Superior temporal gyrus (tissue), 1 donor: Measurements from ENCODE around the gene SLC7A11.

Source experiments
- DNase-seq: peaks from one replicate; pipeline ENCODE4 v3.0.0-alpha.2; 2016; ENCODE audit errors: extremely low spot score

SLC7A11 gene

DNA sequence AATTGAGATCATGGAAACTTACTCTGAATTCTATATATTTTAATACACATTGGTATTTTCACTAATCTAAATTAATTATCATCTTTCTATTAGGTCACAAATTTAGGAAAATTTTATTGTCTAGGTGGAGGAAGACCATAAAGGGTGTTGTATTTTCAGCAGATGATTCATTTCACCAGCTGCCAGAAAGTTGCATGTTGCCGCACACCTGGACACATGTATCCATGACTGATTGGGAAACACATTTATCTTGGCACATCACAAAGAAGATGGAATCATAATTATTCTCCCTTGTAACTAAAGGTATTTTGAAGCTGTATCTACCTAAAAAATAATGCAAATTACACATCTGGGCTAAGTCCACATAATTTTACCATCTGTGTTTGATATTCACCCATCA is 33.1 kb downstream of the SLC7A11 start:
- no peak for DNase-seq

- no peak for DNase-seq
These were observed 36.5 kb downstream of the SLC7A11 start for GRCh38 chr4:138205531-138206233.

DNA sequence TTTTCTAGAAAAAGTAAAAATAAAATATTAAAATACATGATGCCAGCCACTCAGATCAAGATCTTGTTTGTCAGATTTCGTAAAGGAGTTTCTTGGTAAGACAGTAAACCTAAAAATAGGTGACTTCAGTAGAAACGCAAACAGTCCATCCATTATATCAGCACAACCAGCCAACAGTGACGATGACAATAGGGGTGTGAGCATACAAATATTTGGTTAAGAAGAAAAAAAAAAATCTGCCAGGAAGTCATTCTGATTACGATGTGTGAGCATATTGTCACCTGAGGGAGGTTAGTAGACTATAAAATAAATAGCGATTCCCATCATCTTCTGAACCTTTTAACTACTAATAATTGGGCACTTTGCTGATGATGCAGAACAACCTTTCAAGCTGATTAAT is 37.6 kb downstream of the SLC7A11 start:
- no peak for DNase-seq

DNA sequence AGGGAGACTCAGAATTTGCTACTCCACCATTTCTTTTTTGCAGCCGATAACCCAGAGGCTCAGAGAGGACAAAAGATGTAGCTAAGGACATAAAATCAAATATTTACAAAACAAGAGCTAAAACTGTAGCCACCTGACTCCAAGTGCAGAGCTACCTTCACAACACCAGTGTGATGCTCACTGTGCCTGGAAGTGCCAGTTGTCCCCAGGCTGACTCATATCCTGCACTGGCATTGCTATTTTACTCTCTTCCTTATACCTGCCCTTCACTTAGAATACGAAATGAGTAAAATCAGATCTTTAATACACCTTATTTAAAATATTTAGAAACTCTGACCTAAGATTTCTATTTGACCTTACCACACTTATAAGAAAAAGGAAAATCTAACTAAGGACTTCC is 39.5 kb downstream of the SLC7A11 start:
- DNase-seq = no peak

- no peak for DNase-seq
These were observed 41.9 kb downstream of the SLC7A11 start for GRCh38 chr4:138200236-138200590.

DNA sequence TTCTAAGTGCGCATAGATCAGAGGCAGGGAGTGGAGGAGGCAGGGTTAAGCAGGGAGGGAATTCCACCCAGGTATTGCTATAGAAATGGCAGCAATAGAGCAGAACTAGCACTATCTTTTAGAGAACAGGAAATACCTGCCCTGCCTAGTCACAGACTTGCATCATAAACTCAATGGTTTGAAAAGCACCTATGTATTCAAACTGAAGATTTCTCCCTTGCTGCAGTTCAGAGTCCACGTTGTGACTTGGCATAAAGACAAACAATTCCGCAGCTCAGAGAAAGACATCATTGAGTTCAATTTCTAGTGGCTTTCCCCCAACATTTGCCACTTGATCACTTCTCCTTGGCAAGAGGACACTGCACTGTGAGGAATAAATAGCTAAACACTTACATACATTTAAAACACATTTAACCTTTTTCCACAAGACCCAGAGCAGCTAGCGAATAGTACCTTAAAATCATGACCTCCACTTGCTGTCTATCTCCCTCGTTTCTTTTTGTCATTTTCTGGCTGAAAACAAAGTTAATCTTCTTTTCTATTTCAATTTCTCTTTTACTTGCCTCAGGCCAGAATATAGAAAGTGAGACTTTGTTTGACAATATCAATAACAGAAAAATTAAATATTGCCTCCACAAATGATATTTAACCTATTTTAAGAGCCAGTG is 42.4 kb downstream of the SLC7A11 start:
- no peak for DNase-seq

DNA sequence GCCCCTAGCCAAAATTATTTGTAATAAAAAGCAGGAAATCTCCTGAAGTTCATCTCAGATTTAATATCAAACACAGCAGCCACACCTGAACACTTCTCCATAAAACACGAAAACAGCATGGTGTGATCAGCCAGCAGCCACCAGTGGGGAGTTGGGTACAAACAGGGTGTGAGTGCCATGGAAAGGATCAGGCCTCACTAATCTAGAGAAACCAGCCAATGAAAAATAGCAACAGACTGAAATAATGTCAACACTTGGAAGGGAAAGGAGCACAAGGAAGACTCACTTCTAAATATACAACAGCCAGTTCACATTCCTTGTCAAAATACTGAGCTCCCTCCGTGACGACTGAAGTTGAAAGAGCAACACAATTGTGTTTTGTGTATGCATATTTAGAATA is 46.0 kb downstream of the SLC7A11 start:
- no peak for DNase-seq

- no peak for DNase-seq
These were observed 48.2 kb downstream of the SLC7A11 start for GRCh38 chr4:138193963-138194362.

DNA sequence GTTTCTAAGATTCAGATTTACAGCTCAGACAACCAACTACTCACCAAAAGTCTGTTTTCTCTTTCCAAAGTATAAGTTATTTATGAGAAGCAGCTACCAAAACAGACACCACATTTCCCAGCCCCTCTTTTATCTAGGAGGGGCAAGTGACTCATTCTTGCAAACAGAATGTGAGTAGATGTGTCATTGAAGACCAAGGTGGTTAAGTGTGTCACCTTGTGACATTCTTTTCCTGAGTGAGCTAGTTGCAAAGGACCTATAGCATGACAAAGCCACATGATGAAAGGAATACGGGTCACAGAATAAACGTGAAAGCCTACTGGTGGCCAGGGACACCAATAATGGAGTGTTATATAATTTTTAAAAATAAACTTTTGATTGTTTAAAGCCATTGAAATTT is 50.0 kb downstream of the SLC7A11 start:
- no peak for DNase-seq

GRCh38 chr4:138190452-138190858 is 51.7 kb downstream of the SLC7A11 start:
- DNase-seq = no peak

DNA sequence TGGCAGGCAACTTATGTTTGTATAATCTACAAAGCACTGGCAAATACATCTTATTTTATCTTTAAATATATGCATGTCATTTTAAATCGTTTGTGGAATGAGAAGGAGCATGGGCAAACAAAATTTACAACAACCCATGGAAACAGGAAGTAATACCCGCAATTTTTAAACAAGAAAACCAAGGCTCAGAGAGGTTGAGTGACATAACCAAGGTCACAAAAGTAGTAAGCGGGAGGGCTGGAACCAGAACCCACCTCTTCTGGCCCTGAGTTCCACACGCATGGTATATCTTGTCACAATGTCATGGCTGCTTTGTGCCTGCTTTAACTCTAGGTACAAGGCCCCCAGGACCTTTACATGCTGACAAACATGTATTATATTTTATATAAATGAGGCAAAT is 52.9 kb downstream of the SLC7A11 start:
- DNase-seq = no peak

- no peak for DNase-seq
These were observed 53.6 kb downstream of the SLC7A11 start for GRCh38 chr4:138188406-138189084.

GRCh38 chr4:138185859-138186645 is 56.1 kb downstream of the SLC7A11 start:
- no peak for DNase-seq

DNA sequence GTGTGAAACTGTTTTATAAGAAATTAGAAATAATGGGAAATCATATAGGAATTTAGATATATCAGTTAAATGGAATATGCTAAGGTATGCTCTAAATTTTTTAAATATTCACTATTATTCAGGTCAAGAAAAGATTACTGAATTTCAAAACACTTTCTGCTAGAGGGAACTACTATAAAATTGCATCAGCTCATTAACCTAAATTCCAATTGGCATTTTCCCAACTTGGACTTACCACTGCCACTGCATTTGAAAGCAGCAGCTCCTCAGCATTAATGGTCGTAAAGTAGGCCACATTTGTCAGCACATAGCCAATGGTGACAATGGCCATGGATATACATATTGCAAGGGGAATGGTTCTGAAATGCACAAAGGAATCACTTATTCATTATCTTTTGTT is 57.3 kb downstream of the SLC7A11 start:
- DNase-seq = no peak

- DNase-seq = peak; percentile 84
These were observed 59.2 kb downstream of the SLC7A11 start for GRCh38 chr4:138182838-138183426.

- DNase-seq = peak; percentile 69
These were observed 60.9 kb downstream of the SLC7A11 start for GRCh38 chr4:138181287-138181686.

DNA sequence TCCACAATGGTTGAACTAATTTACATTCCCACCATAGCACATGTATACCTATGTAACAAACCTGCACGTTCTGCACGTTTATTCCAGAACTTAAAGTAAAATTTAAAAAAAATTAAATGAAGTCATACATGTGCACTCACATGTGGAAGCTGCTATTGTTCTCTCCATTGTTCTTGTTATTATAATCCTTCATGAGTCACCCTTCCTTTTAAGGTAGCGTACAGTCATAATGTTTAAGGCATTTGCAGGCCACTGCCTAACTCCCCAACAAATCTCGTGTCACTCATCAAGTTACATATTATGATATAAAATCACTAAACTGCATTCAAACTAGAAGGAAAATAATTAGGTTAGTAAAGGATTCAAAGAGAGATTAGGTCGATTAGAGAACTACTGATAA is 63.6 kb downstream of the SLC7A11 start:
- DNase-seq = no peak

DNA sequence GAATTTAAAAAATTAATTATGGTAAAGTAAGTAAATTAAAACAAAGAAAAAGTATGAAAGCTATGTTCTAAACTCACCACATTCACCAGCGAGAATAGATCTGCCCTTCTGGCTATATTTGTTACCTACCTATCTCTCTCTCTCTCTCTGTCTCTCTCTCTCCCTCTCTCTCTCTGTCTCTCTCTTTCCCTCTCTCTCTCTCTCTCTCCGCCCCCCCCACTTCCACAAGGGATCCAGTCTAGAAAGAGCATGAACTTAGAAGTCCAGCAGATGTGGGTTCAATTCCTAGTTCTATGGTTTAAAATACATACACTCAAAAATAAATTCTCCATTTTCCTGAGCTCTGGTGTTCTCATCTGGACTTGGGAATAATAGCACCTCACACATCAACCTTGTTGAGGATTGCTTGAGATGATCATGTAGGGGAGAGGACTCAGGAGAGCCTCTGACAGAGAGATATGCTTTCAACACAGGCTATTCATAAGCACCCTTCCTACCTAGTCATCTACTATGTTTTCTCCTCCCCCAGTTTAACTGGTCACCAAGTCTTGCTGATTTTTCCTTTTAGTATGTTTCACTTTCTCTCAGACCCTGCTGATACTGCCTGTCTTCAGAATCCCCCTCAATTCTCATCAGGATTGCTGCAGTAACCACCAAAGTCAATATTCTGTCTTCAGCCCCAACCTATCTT is 64.7 kb downstream of the SLC7A11 start:
- DNase-seq = no peak

GRCh38 chr4:138174981-138175794 is 67.0 kb downstream of the SLC7A11 start:
- peak; percentile 65 for DNase-seq

- DNase-seq = no peak
These were observed 77.9 kb downstream of the SLC7A11 start for GRCh38 chr4:138164208-138164607.
